B cell (primary cell): ENCODE results near the gene MYB. TPM values are rescaled to one million over a fixed set of nuclear protein-coding genes. Genes with fewer than 3 reads are reported as not detected.

ENCODE experiments used
- ATAC-seq: fragments of 200-7000 bp; cut with Tn5 transposase; one replicate; pipeline ENCODE4 v1.10.0; 2021; ENCODE audit warnings: low read depth, mild to moderate bottlenecking, moderate number of reproducible peaks, moderate library complexity
- CTCF ChIA-PET: fragments of 350-600 bp; sonication (Branson Sonifier 250); formaldehyde crosslinking; loops from one replicate; lab custom pipeline; 2021; ENCODE audit warnings: antibody characterized with exemption, inconsistent platforms; lab: Charles Lee
- POLR2A ChIA-PET: fragments of 350-600 bp; sonication (Branson Sonifier 250); formaldehyde crosslinking; loops from one replicate; lab custom pipeline; 2021; ENCODE audit warnings: antibody characterized with exemption; lab: Charles Lee
- DNase-seq: peaks from one replicate; pipeline ENCODE4 v3.0.0; 2013
- H2AFZ ChIP-seq: 2 replicates; pipeline ENCODE4 v1.6.1; 2012; ENCODE audit warnings: mild to moderate bottlenecking, low read depth, low read length; ENCODE audit not compliant: insufficient read depth, poor library complexity, severe bottlenecking
- H3K27ac ChIP-seq, 2 donors: 1 replicate in 1 of 2; 2 replicates in 1 of 2; pipeline ENCODE4 v1.5.1; 2012 to 2013; ENCODE audit warnings: low read length in 2 of 2, mild to moderate bottlenecking in 2 of 2, moderate library complexity in 1 of 2
- H3K27me3 ChIP-seq, 4 experiments: fragments of 200-600 bp in 1 of 4; sonication (generic) in 1 of 4; replicated peaks in 1 of 4; 1 replicate in 2 of 4; 2 replicates in 2 of 4; pipeline versions ENCODE4 v1.6.1 to v1.7.0; 2013 to 2016; ENCODE audit warnings: low read length in 3 of 4, mild to moderate bottlenecking in 2 of 4, mixed read lengths in 1 of 4, moderate library complexity in 1 of 4; ENCODE audit not compliant: insufficient read depth in 4 of 4, control insufficient read depth in 3 of 4; ENCODE audit errors: control extremely low read depth in 1 of 4
- H3K36me3 ChIP-seq, 2 experiments: replicated peaks in 1 of 2; 1 replicate in 1 of 2; 2 replicates in 1 of 2; pipeline versions ENCODE4 v1.6.1 to v1.7.1; 2013; ENCODE audit warnings: low read length in 1 of 2; ENCODE audit not compliant: insufficient read depth in 2 of 2, control insufficient read depth in 1 of 2; ENCODE audit errors: control extremely low read depth in 1 of 2, extremely low read depth in 1 of 2
- H3K4me1 ChIP-seq, 2 donors: fragments of 200-600 bp in 1 of 2; sonication (generic) in 1 of 2; 1 replicate in 1 of 2; 2 replicates in 1 of 2; pipeline versions ENCODE4 v1.5.1 to v1.6.1; 2013 to 2017; ENCODE audit warnings: low read length in 2 of 2; ENCODE audit not compliant: control insufficient read depth in 2 of 2, insufficient read depth in 2 of 2
- H3K4me2 ChIP-seq: replicated peaks from 2 replicates; pipeline ENCODE3; 2012; ENCODE audit warnings: mild to moderate bottlenecking, low read depth, low read length; ENCODE audit not compliant: poor library complexity, severe bottlenecking
- H3K4me3 ChIP-seq, 5 experiments: fragments of 200-600 bp in 1 of 5; sonication (generic) in 1 of 5; 1 replicate in 3 of 5; 2 replicates in 2 of 5; pipeline versions ENCODE4 v1.5.1 to v1.7.0; 2011 to 2016; ENCODE audit warnings: low read length in 4 of 5, mild to moderate bottlenecking in 4 of 5, low read depth in 2 of 5, control low read depth in 1 of 5, moderate library complexity in 1 of 5; ENCODE audit not compliant: insufficient read depth in 1 of 5; ENCODE audit errors: control extremely low read depth in 1 of 5, extremely low read depth in 1 of 5
- H3K79me2 ChIP-seq: fragments of 200-600 bp; sonication (generic); one replicate; pipeline ENCODE4 v1.6.0; 2016; ENCODE audit warnings: low read length; ENCODE audit not compliant: control insufficient read depth, insufficient read depth
- H3K9ac ChIP-seq: fragments of 200-600 bp; sonication (generic); 2 replicates; pipeline ENCODE4 v1.6.1; 2017; ENCODE audit warnings: mild to moderate bottlenecking, low read length, moderate library complexity
- H3K9me3 ChIP-seq, 3 donors: one replicate each; pipeline versions ENCODE4 v1.6.1 to v1.7.1; 2013; ENCODE audit warnings: low read length in 2 of 3; ENCODE audit not compliant: control insufficient read depth in 2 of 3, insufficient read depth in 1 of 3; ENCODE audit errors: control extremely low read depth in 1 of 3
- H4K20me1 ChIP-seq: 2 replicates; pipeline ENCODE4 v1.6.0; 2012; ENCODE audit warnings: mild to moderate bottlenecking, low read length; ENCODE audit not compliant: insufficient read depth, control insufficient read depth, poor library complexity, severe bottlenecking
- H3K27ac Mint-ChIP-seq: one replicate; pipeline ENCODE4 v1.8.0; 2021; ENCODE audit warnings: mixed read lengths
- H3K27me3 Mint-ChIP-seq: one replicate; pipeline ENCODE4 v1.8.0; 2021; ENCODE audit warnings: mixed read lengths
- H3K4me1 Mint-ChIP-seq: one replicate; pipeline ENCODE4 v1.8.0; 2021; ENCODE audit warnings: mixed read lengths
- H3K4me3 Mint-ChIP-seq: one replicate; pipeline ENCODE4 v1.8.0; 2021; ENCODE audit warnings: mixed read lengths
- H3K9me3 Mint-ChIP-seq: one replicate; pipeline ENCODE4 v1.8.0; 2022; ENCODE audit warnings: mixed read lengths; ENCODE audit not compliant: insufficient read depth
- CTCF ChIP-seq: fragments of 200-600 bp; IDR thresholded peaks from one replicate; pipeline ENCODE4 v1.8.0; 2022; ENCODE audit warnings: antibody characterized with exemption, mild to moderate bottlenecking
- EZH2 ChIP-seq: IDR thresholded peaks from 2 replicates; pipeline ENCODE4 v1.6.1; 2012; ENCODE audit warnings: borderline replicate concordance, low read depth, mild to moderate bottlenecking, moderate library complexity, low read length; ENCODE audit not compliant: insufficient read depth, poor library complexity, severe bottlenecking
- WGBS: methylation state at CpG from one replicate; pipeline ENCODE4 v1.1.5; 2013; ENCODE audit warnings: missing lambda C conversion rate; ENCODE audit not compliant: insufficient coverage; 5-methylcytosine and 5-hydroxymethylcytosine counted together
- intact Hi-C: fragments of 100-400 bp; cut with micrococcal nuclease; formaldehyde crosslinking; loops from one replicate; pipeline ENCODE4 v1.10.0; 2022
- polyA plus RNA-seq: library from polyadenylated mRNA; depleted of rRNA; stranded (reverse); fragments of >200 nt; gene quantifications from 2 replicates; pipeline ENCODE4 v1.2.3, GENCODE V29; 2012
- total RNA-seq, 2 donors: library from RNA; stranded (reverse); fragments of 120-200 nt in 1 of 2; gene quantifications; 1 replicate in 1 of 2; 2 replicates in 1 of 2; pipeline versions ENCODE4 v1.2.3 to v1.2.4, GENCODE V29; 2013 to 2022

Gene MYB
- total and polyA plus RNA-seq, 2 donors (not counting 1 experiment from before 2014, with no cell fraction given): 0.46 to 1.4 TPM

- no peaks in the 10 kb centered on the region for H3K9me3 Mint-ChIP-seq
- ChIA-PET CTCF (interaction anchor here (0.5 to 1.7 kb wide), 3 partner anchors 70 to 1036 kb away, joined by 3 read pairs; no protein-coding TSS in a partner anchor), POLR2A (no interaction called here)
- H3K4me3 Mint-ChIP-seq: no peak overlapping the region
- Histone ChIP-seq H3K79me2 (no peaks in the 10 kb centered on the region), H3K4me3 (no peak overlapping the region), H3K36me3 (no peaks in the 10 kb centered on the region), H3K27me3 (no peaks in the 10 kb centered on the region), H3K4me2 (no peak overlapping the region), H3K9ac (no peak overlapping the region), H2AFZ (no peak overlapping the region), H3K27ac (no peak overlapping the region), H3K9me3 (no peaks in the 10 kb centered on the region), H4K20me1 (no peaks in the 10 kb centered on the region), H3K4me1 (peaks cover 5 to 6% of the 10 kb centered on the region in 2 donors)
- TF ChIP-seq EZH2 (no peak), CTCF (no peak)
- no peak for ATAC-seq
- H3K27me3 Mint-ChIP-seq: no peaks in the 10 kb centered on the region
- no peak overlapping the region for H3K27ac Mint-ChIP-seq
- DNase-seq: no peak
- intact Hi-C loops: no loop called here
- H3K4me1 Mint-ChIP-seq: peaks cover 19% of the 10 kb centered on the region
- no CpG with 5 or more reads among the region's 4 CpGs for WGBS
These were observed 32.5 kb downstream of the MYB start for GRCh38 chr6:135213616-135214015.

DNA sequence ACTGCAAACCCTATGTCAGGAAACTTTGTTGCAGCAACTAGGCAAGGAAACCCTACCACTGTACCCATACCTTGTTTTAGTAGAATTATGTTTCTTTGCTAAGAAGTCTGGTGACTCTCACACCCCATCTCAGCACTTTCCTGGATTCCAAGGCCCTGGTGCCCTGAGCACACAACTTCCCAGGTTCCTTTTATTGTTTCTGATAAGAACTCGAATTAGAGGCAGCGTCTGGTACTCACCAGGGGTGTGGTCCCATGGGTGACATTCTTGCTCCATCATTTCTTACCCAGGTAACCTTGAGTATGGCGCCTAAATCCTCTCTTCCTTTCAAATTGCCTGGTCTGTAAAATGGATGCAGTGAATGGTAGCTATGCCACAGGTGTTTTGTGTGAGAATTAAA, 34.1 kb downstream of the MYB start:
- H3K4me3 Mint-ChIP-seq: no peak overlapping the region
- H3K27me3 Mint-ChIP-seq: no peaks in the 10 kb centered on the region
- POLR2A ChIA-PET: no interaction called here
- no peak for ATAC-seq
- CTCF ChIA-PET: no interaction called here
- no peak overlapping the region for H3K4me3 ChIP-seq
- no peak overlapping the region for H3K27ac ChIP-seq
- H3K36me3 ChIP-seq: peaks cover 0 to 2% of the 10 kb centered on the region in 2 experiments
- H3K4me2 ChIP-seq: no peak overlapping the region
- TF ChIP-seq CTCF (no peak), EZH2 (no peak)
- peaks cover 14% of the 10 kb centered on the region for H3K4me1 Mint-ChIP-seq
- peaks cover 3 to 4% of the 10 kb centered on the region in 2 donors for H3K4me1 ChIP-seq
- no peaks in the 10 kb centered on the region for H3K9me3 ChIP-seq
- no peak overlapping the region for H2AFZ ChIP-seq
- H3K27ac Mint-ChIP-seq: no peak overlapping the region
- H4K20me1 ChIP-seq: no peaks in the 10 kb centered on the region
- no peaks in the 10 kb centered on the region for H3K79me2 ChIP-seq
- WGBS: 94% methylated on average over 2 of the region's 3 CpGs
- H3K27me3 ChIP-seq: no peaks in the 10 kb centered on the region
- intact Hi-C loops: no loop called here
- no peak overlapping the region for H3K9ac ChIP-seq
- no peaks in the 10 kb centered on the region for H3K9me3 Mint-ChIP-seq
- no peak for DNase-seq
